OCI-LY1 (cell line): ENCODE measurements around the gene PEX7.
"Not testable (repeated sequence)": the region's sequence is repeated elsewhere in the genome, so short reads cannot be mapped to it uniquely, and the experiment has no call there.

Source experiments
- EZH2 ChIP-seq: fragments of 200-600 bp; sonication (generic), shearing (Covaris generic); IDR thresholded peaks from 2 replicates; pipeline ENCODE4 v1.8.0; 2017; ENCODE audit warnings: borderline replicate concordance, mixed run types, mild to moderate bottlenecking, antibody characterized with exemption, low read length, moderate library complexity, mixed read lengths
- TF ChIP-seq, protein P1 (sequence below): fragments of 200-600 bp; sonication (generic), shearing (Covaris generic); IDR thresholded peaks from 2 replicates; pipeline ENCODE4 v1.5.1; 2017; ENCODE audit warnings: mild to moderate bottlenecking, antibody characterized with exemption, low read length, moderate library complexity, mixed read lengths

DNA sequence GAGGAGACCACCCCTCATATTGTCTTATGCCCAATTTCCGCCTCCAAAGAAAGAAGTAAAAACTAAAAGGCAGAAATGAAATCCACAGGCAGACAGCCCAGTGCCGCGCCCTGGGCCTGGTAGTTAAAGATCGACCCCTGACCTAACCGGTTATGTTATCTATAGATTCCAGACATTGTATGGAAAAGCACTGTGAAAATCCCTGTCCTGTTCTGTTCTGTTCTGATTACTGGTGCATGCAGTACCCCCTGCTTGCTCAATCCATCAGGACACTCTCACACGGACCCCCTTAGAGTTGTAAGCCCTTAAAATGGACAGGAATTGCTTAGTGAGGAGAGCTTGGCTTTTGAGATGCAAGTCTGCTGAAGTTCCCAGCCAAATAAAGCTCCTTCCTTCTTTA is 137.5 kb downstream of the PEX7 start:
- TF ChIP-seq, protein P1, sequence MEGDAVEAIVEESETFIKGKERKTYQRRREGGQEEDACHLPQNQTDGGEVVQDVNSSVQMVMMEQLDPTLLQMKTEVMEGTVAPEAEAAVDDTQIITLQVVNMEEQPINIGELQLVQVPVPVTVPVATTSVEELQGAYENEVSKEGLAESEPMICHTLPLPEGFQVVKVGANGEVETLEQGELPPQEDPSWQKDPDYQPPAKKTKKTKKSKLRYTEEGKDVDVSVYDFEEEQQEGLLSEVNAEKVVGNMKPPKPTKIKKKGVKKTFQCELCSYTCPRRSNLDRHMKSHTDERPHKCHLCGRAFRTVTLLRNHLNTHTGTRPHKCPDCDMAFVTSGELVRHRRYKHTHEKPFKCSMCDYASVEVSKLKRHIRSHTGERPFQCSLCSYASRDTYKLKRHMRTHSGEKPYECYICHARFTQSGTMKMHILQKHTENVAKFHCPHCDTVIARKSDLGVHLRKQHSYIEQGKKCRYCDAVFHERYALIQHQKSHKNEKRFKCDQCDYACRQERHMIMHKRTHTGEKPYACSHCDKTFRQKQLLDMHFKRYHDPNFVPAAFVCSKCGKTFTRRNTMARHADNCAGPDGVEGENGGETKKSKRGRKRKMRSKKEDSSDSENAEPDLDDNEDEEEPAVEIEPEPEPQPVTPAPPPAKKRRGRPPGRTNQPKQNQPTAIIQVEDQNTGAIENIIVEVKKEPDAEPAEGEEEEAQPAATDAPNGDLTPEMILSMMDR: not testable (repeated sequence)
- TF ChIP-seq EZH2: not testable (repeated sequence)
